HG02970 (cell line): ENCODE data around the gene SH3BP4.

Experiments
- ATAC-seq: cut with Tn5 transposase; IDR thresholded peaks from one replicate; pipeline ENCODE4 v1.9.1; 2021; ENCODE audit warnings: mild to moderate bottlenecking, moderate library complexity, moderate number of reproducible peaks; ENCODE audit not compliant: unreplicated experiment, low FRiP score

SH3BP4 gene

DNA sequence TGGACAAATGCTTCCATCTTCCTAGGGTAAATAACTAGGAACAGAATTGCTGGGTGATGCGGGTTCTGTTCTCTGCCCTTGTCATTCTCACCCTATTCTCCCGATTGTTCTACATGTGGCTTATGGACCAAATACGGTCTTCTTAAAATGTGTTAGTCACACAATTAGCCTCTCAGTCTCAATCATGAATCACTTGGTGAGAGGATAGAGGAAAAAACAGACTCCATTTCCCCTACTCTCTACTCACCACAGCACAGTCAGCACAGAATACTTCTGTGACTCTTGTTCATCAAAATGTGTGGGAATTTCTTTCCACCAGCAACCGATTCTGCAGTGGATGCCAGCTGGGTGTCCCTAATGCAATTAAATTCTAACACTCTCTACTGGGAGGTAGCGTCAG lies 125.2 kb downstream of the SH3BP4 start:
- ATAC-seq: no peak

DNA sequence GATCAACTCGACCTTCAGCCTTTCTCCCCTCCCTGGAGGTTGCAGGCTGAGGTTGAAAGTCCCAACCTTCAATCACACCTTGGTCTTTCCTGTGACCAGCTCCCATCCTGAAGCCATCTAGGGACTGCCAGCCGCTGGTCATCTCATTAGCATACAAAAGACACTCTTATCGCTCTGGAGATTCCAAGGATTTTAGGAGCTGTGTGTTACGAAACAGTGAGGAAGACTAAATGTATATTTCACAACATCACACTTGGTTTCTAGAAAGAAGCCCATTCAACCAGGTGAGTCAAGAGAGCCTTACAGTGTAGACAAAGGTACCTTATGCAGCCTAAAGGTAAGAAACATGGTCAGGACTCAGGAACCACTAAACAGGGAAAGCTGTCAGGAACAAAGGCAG lies 126.4 kb downstream of the SH3BP4 start:
- no peak for ATAC-seq

DNA sequence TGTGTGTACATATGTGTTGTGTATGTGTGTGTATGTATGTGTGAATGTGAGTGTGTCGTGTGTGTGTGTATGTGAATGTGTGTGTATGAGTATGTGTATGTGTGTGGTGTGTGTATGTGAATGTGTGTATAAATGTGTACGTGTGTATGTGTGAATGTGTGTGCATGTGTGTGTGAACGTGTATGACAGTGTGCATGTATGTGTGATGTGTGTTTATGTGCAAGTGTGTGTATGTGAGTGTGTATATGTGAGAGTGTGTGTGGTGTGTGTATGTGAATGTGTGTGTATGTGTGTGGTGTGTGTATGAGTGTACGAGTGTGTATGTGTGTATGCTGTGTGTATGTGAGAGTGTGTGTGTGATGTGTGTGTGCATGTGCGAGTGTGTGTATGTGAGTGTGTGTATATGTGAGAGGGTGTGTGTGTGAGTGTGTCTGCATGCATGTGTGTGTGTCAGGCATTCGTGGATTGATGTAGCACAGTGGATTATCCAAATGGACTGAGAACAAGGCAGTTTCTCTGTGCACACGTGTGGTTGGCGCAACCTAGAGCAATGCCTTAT lies 127.2 kb downstream of the SH3BP4 start:
- ATAC-seq: no peak

DNA sequence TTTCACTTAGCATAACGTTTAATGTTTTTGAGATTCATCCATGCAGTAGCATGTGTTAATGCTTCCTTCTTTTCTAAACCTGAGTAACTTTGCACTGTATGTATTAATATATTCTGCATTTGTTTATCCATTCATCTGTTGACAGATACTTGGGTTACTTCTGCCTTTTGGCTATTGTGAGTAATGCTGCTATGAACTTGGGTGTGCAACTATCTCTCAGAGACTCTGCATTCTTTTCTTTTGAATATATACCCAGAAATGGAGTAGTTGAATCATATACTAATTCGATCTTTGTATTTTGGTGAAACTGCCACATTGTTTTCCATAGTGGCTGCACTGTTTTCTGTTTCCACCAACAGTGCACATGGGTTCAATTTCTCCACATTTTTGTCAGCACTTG lies 128.3 kb downstream of the SH3BP4 start:
- ATAC-seq: no peak

DNA sequence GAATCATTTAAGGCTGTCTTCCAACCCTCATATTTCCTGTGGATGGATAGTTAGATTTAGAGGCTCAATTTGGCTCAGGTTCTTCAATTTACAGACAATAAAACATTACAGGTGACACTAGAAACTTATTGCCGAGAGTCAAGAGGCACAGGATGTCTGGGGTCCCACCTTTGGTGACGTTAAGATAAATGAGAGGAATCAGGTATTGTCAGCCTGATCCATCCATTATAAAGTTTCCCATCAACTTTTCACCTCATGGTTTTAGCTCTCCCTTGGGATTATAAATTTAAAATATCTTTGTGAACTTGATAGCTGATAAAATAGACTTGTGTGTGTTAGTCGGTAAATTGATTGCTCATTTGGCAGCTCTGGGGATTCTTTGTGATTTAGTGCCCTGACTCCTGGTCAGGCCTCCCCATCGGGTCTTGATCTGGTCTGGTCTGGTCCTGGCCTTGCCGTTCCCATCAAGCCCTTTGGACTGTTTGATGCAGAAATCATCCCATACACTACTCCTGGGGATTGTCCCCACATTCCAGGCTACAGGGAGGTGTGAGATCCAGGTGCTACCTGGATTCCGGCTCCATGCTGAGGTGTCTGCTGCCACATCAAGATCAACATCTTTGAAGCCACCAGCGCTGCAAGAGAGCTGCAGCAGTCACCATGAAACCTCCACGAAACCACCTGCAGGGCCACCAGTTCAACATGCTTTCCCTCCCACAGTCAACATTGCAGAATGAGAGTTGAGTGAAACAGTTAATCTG lies 130.9 kb downstream of the SH3BP4 start:
- no peak for ATAC-seq

DNA sequence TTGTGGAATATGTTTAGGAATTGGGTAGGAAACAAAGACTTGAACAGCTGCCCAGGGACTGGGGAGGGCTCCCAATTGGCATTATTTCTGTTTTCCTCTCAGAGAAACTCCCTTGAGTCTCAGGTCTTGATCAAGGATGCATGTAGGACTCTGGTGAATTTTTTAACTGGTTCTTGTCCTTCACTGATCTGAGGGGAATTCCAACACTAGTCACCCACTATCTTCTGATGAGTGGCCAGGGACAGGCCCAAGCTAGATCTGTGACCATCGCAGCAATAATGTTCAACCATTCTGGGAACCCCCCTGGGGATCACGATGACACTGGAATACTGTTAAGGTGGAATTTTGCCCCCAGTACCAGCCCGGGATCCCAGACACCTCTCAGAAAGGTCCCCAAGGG lies 132.0 kb downstream of the SH3BP4 start:
- ATAC-seq: no peak

DNA sequence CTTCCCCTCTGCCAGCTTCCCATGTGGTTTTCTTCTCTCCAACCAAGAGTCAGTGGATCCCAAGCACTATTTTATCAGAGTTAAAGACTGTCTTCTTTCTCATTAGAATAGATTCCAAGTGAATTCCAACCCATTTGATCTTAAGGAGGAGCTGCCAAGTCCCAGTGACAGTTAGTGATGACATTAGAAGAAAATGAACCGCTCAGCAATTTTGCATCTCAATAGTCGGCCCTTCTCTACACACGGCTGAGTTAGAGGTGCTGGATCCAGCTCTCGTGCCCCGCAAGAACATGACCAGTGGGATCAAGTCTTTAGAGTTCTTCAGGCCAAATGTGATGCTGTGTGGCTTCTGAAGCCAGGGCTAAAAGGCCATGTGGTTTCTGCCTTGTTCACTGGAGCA lies 132.6 kb downstream of the SH3BP4 start:
- no peak for ATAC-seq

DNA sequence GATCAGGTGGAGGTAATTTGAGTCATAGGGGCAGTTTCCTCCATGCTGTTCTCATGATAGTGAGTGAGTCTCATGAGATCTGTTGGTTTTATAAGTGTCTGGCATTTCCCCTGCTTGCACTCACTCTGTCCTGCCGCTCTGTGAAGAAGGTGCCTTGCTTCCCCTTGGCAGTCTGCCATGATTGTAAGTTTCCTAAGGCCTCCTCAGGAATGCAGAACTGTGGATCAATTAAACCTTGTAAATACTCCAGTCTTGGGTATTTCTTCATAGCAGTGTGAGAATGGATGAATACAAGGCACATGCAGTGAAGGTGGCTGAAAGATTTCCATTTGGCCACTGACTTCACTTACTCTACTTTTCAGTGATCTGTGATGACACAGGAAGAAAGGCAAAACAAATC lies 133.7 kb downstream of the SH3BP4 start:
- no peak for ATAC-seq

DNA sequence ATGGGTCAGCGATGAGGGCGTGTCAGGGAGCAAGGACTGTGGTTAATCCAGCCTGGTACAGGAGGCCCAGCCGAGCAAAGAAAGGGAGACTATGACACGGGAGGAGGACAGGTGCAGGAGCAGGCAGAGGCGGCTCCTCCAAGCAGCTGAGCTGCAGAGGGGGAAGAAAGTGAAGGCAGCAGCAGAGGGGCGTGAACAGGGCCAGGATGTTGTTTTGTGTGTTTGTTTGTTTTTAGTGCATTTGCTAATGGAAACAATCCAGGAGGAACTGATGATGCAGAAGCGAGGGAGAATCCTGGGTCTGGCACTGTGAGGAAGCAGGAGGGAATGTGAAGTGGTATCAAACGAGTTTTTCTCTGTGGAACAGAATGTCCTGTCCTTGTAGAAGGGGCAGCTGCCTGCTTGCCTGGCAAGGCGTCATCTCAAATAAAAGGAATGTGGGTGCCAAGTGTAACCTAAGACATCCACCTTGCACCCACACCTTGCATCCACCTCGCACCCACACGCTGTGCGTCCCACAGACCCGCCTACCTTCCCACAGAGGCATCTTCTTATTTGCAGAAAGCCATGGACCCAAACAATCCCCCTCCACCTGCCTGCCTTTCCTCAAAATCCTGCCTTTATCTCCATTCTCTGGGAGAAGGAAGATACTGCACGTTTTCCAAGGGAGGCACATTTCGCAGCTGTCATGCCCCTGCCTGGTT lies 134.8 kb downstream of the SH3BP4 start:
- no peak for ATAC-seq

DNA sequence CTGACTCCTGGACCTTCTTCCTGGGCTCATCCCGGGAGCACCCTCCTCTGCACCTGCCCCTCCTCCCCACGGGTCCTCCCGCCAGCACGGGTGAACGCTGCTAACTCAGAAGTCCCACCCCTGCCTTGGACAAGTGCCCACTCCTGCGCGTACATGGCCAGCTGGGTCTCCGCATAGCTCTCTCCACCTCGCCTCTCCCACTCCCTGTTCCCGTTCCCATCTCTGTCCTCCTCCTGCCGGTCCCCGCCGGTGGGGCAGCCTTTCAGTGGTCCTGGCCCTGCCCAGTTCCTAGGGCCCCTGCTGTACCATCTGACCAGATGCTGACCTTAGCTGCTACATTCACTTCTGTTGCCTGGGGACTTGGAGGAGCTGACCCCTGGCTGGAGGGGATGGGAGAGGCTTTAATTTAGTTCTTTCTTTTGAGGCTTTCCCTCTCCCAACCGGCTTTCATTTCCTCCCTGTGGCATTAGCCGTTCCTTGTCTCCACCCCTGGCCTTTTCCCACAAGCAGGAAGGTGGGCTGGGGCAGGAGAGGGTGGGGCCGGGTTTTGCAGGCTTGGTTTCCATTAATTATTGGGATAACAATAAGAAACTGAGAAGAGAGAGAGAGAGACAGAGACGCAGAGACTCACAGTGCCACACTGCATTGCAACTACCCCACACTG lies 136.1 kb downstream of the SH3BP4 start:
- no peak for ATAC-seq

DNA sequence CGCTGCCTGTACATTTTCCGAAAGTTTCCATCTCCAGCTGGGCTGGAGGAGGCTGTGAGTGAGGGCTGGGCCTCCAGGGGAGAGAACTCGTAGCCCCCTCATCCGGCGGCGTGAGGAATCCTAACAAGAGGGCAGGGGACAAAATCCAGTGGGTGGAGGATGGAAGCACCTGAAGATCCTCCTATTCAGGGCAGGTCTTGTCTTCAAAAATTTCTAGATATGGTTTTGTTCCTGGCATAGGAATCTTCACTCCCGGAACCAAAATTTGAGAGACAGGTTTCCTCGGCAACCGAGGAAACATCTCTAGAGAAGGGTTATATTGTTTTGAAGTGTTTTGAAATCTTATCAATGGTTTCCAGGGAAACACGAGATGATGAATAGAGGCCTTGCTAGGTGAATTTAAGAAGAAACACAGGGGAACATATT lies 136.7 kb downstream of the SH3BP4 start:
- ATAC-seq: no peak

DNA sequence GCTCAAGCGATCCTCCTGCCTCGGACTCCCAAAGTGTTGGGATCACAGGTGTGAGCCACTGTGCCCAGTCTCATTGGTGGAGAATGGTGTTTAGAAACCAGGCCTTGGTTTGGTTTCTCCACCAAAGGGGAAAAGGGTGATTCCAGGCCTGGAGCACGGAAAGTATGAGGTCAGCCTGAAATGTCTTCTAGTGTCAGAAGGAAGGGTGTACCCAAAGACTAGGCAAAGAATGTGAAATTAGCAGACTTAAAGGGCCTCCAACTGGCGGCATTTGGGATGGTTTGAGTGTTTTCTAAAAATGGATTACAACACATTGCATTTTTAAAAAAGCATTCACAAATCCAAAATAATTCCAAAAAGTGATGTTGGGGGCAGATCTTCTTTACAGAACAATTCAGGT lies 139.6 kb downstream of the SH3BP4 start:
- no peak for ATAC-seq

DNA sequence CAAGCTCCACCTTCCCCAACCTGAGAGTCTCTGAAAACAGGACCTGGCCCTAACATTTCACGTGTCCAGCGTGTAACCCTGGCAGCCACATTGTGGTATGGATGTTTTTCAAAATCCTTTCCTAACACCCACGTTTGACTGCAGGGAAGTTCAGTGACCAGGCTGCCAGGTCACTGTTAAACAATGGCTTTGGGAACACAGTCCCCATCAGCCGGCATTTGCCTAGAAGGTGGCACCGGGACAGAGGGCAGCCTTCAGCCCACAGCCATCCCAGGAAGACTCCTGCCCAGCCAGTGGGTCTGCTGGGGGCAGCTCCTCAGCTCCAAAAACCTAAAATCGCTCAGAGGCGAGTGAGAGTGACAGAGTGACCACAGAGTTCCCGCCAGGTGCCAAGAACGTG lies 140.2 kb downstream of the SH3BP4 start:
- ATAC-seq: no peak

DNA sequence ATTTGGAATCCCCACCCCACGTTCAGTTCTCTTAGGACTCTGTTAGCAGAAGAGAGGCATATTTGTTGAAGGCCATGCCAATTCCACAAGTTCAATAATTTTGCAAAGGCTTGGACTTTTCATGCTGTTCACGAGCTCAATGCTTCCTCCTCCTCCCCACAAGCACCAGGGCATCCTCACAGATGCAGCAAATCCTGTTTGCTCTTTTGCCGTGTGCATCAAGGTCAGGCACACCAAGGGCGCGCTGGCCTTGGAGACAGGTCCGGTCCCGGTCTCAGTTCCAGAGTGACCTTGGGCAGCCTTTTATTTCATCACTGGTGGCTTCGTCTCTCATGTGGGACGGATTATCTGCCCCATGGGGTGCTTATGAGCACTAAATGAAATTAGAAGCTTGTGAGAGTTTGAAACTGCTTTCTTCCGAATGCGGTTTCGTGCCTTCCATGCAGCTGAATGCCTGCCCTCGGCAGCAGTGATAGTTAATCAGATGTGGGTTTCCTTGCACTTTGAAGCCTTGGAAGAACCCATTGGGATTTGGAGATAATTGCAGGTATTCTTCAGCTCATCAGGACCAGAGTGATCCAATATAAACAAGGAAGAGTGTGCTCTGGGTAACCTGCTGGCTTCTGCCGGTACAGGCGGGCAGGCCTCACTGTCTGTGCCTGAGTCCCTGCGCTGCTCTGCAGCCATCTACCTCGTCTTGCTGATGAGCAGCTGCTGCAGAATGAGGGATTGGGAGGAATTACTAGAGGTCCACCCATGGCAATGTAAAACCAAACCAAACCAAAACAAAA lies 140.8 kb downstream of the SH3BP4 start:
- ATAC-seq: no peak

DNA sequence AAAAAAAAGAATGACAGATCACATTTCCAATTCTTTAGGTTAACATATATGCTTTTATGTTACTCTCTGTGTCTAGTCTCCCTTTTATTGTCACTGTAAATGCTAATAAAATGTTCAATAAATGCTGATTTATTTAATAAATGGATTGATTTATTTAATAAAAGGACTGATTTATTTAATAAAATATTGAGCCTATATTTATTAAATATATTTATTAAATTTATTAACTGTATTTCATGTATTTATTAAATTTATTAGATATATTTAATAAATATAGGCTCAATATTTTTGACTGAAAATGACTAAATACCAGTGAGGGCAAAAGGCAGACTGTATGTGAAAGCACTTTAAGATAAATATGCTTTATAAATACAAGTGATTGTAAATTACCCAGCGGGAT lies 142.6 kb downstream of the SH3BP4 start:
- ATAC-seq: no peak

DNA sequence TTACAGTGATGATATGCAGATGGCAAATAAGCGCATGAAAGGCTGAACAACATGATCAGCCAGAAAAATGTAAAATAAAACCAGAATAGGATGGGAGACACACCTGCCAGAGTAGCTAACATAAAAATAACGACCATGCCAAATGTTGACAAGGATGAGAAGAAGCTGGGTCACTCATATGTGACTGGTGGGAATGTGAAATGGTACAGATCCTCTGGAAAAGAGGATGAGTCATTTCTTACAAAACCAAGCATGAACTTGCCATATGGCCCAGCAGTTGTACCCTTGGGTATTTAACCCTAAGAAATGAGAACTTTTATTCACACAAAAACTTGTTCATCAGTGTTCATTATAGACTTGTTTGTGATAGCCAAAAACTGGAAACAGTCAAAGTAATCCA lies 143.8 kb downstream of the SH3BP4 start:
- no peak for ATAC-seq

DNA sequence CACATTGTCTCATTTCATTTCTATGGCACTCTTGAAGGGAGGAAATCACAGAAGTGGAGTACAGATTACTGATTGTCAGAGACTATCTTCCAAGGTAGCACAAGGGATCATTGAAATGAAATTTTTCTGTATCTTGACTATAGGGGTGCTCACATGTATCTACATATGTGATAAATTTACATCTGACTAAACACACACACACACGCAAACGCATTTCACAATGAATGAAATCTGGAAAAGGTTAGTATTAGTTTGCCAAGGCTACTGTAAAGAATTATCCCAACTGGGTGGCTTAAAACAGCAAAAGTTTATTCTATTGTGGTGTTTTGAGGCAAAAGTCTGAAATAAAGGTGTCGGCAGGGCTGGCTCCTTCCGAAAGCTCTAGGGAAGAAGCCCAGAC lies 144.6 kb downstream of the SH3BP4 start:
- ATAC-seq: no peak

DNA sequence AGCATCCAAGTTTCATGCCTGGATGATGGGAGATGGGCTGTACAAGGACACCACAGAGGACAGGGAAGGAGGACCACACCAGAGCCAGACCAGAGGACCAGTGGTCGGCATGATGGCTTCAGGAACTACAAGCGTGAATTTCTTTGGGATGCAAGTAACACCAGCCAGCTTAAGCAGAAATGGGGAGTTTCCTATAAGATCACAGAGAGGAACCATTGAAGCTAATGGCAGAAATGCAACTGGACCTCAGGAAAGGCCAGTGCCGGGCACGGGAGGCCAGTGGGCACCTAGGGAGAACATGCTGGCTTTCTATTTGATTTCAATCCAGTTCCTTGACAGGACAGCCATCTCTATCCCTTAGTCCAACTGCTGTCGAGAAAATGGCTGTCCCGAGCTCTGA lies 145.4 kb downstream of the SH3BP4 start:
- ATAC-seq: no peak

DNA sequence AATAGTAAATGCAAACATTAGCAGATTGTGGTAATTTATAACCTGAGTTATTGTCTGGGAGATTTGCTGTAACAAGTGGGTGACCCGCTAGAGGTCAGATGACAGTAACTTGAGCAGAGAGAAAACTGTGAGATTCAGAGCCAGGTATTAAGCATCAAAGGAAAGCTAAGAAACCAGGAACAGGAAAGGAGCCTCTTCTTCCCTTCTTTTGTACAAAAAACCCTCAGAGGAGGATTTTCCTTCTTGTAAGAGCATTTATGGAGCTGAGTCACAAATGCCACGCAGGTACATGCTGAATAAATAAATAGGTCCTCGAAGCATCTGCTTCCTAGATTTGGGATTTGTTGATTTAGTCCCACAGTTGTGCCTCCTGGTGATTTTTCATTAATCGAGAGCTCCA lies 146.5 kb downstream of the SH3BP4 start:
- ATAC-seq: no peak

DNA sequence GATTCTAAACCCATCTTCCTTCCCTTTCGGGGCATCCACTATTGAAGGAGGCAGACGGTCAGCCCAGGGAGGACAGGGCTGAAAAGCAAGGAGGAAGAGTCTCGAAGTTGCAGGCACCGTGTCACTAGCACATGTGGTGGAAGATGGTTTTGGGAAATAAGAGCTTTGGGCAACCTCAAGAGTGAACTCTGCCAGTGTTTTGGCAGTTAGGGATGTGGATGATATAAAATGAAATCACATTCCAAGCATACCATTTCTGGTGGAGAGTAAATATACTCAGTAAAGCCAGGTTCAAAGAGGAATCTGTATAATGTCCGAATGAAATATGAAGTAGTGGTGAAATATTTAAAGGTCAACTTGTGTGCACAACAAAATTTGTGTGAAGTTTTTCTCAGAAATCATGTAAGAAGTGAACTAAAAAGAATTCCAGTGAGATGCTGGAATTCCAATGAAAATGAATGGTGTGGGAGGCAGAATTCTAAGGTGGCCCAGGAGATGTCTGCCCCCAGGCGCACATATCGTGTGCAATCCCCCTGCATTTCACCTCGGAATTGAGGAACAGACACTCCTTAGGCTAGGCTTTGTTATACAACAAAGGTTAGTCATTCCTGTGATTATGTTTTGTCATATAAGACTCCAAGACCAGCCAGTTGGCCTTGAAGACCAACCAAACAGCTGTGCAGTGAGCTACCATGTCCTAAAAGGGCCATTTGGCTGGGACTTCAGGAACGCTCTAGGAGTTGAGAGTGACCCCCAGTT lies 147.1 kb downstream of the SH3BP4 start:
- ATAC-seq: no peak
